GM21529 (cell line): ENCODE measurements around the gene GNPNAT1.

Experiments
- ATAC-seq: cut with Tn5 transposase; IDR thresholded peaks from one replicate; pipeline ENCODE4 v1.9.1; 2021; ENCODE audit not compliant: unreplicated experiment

GNPNAT1 gene

GRCh38 chr14:52791223-52792096 lies at the start of gene GNPNAT1:
Gene GNPNAT1, minus strand, starts transcription at chr14:52791607. Its CDS starts 6,957 bp downstream, at chr14:52784650.
- peak; percentile 92 for ATAC-seq

- no peak for ATAC-seq
These were observed 49.5 kb upstream of the GNPNAT1 start for GRCh38 chr14:52840877-52841276.

- no peak for ATAC-seq
These were observed 46.0 kb upstream of the GNPNAT1 start for GRCh38 chr14:52837451-52837850.

GRCh38 chr14:52836063-52836462 lies 44.7 kb upstream of the GNPNAT1 start:
- no peak for ATAC-seq

GRCh38 chr14:52835122-52835903 lies 43.9 kb upstream of the GNPNAT1 start:
- ATAC-seq = no peak

GRCh38 chr14:52834440-52834842 lies 43.0 kb upstream of the GNPNAT1 start:
- no peak for ATAC-seq

- ATAC-seq = no peak
These were observed 42.5 kb upstream of the GNPNAT1 start for GRCh38 chr14:52833891-52834290.

GRCh38 chr14:52829527-52830185 lies 38.2 kb upstream of the GNPNAT1 start:
- no peak for ATAC-seq

- no peak for ATAC-seq
These were observed 36.0 kb upstream of the GNPNAT1 start for GRCh38 chr14:52827426-52827825.

GRCh38 chr14:52825085-52825484 lies 33.7 kb upstream of the GNPNAT1 start:
- ATAC-seq = peak; percentile 64

GRCh38 chr14:52824462-52824861 lies 33.1 kb upstream of the GNPNAT1 start:
- ATAC-seq = no peak

- ATAC-seq = no peak
These were observed 30.4 kb upstream of the GNPNAT1 start for GRCh38 chr14:52821805-52822250.

- no peak for ATAC-seq
These were observed 16.7 kb upstream of the GNPNAT1 start for GRCh38 chr14:52808101-52808500.

- no peak for ATAC-seq
These were observed 14.7 kb upstream of the GNPNAT1 start for GRCh38 chr14:52806115-52806514.

GRCh38 chr14:52802597-52802996 lies 11.2 kb upstream of the GNPNAT1 start:
- ATAC-seq = no peak

- no peak for ATAC-seq
These were observed 9.8 kb upstream of the GNPNAT1 start for GRCh38 chr14:52801014-52801712.

GRCh38 chr14:52798826-52799225 lies 7.4 kb upstream of the GNPNAT1 start:
- ATAC-seq = no peak

- ATAC-seq = no peak
These were observed 6.2 kb upstream of the GNPNAT1 start for GRCh38 chr14:52797653-52798052.

GRCh38 chr14:52793061-52793460 lies 1.7 kb upstream of the GNPNAT1 start:
- ATAC-seq = no peak

GRCh38 chr14:52792097-52792415 lies 649 bp upstream of the GNPNAT1 start:
- ATAC-seq = no peak

GRCh38 chr14:52790756-52791222 lies 618 bp downstream of the GNPNAT1 start:
- ATAC-seq = peak; percentile 1
